Body of pancreas (tissue), 4 donors: ENCODE measurements around the gene KATNB1.

Experiments used
- POLR2A ChIP-seq, 3 donors: fragments of 450-650 bp; IDR thresholded peaks; one replicate each; pipeline ENCODE4 v1.6.1; 2016; ENCODE audit warnings: antibody characterized with exemption in 3 of 3, mild to moderate bottlenecking in 2 of 3
- TF ChIP-seq, protein P1 (sequence below), 7 experiments: fragments of 450-650 bp in 4 of 7; fragments of 200-600 bp in 3 of 7; sonication (generic) in 3 of 7; IDR thresholded peaks; one replicate each; pipeline ENCODE4 v1.5.1; 2016 to 2019; ENCODE audit warnings: antibody characterized with exemption in 7 of 7

DNA sequence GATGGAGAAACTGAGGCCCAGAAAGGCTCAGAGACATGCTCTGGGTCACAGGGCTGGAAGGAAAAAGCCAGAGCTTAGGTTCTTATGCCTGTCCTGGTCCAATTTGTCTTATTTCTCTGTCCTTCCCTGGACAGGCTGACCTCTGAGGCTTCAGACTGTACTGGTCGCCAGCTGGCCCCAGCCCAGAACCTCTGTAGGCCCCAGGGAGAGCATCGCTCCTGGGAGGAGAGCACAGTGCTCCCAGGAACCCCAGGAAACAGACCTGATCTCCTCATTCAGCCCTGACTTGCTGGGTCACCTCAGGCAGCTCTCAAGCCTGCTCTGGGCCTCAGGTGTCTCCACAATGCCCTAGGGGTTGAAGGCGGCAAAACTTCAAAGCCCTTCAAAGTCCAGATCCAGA, 36.1 kb upstream of the KATNB1 start:
- TF ChIP-seq, protein P1, sequence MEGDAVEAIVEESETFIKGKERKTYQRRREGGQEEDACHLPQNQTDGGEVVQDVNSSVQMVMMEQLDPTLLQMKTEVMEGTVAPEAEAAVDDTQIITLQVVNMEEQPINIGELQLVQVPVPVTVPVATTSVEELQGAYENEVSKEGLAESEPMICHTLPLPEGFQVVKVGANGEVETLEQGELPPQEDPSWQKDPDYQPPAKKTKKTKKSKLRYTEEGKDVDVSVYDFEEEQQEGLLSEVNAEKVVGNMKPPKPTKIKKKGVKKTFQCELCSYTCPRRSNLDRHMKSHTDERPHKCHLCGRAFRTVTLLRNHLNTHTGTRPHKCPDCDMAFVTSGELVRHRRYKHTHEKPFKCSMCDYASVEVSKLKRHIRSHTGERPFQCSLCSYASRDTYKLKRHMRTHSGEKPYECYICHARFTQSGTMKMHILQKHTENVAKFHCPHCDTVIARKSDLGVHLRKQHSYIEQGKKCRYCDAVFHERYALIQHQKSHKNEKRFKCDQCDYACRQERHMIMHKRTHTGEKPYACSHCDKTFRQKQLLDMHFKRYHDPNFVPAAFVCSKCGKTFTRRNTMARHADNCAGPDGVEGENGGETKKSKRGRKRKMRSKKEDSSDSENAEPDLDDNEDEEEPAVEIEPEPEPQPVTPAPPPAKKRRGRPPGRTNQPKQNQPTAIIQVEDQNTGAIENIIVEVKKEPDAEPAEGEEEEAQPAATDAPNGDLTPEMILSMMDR (IDR thresholded peaks at IDR 0.05) = no peak
- no peak for TF ChIP-seq POLR2A (IDR thresholded peaks at IDR 0.05)
